Transverse colon (tissue), 4 donors: ENCODE measurements around the gene TMEM205.

ENCODE experiments used
- CTCF ChIP-seq, 5 experiments: fragments of 200-600 bp in 3 of 5; fragments of 450-650 bp in 2 of 5; sonication (generic) in 3 of 5; IDR thresholded peaks; 1 replicate in 2 of 5; 2 replicates in 3 of 5; pipeline ENCODE4 v1.5.1; 2016 to 2017; ENCODE audit warnings: antibody characterized with exemption in 5 of 5, inconsistent platforms in 3 of 5, mild to moderate bottlenecking in 2 of 5, moderate library complexity in 1 of 5
- POLR2AphosphoS5 ChIP-seq, 3 donors: sonication (generic); formaldehyde crosslinking; IDR thresholded peaks; one replicate each; pipeline ENCODE4 v1.6.1; 2016; ENCODE audit warnings: antibody characterized with exemption in 3 of 3

- TF ChIP-seq CTCF (IDR thresholded peaks at IDR 0.05): no peak
- no peak for TF ChIP-seq POLR2AphosphoS5 (IDR thresholded peaks at IDR 0.05)
Measured at GRCh38 chr19:11349171-11349570, 3.1 kb upstream of the TMEM205 start.
